ENCODE data around the gene CDCA5.

DNA sequence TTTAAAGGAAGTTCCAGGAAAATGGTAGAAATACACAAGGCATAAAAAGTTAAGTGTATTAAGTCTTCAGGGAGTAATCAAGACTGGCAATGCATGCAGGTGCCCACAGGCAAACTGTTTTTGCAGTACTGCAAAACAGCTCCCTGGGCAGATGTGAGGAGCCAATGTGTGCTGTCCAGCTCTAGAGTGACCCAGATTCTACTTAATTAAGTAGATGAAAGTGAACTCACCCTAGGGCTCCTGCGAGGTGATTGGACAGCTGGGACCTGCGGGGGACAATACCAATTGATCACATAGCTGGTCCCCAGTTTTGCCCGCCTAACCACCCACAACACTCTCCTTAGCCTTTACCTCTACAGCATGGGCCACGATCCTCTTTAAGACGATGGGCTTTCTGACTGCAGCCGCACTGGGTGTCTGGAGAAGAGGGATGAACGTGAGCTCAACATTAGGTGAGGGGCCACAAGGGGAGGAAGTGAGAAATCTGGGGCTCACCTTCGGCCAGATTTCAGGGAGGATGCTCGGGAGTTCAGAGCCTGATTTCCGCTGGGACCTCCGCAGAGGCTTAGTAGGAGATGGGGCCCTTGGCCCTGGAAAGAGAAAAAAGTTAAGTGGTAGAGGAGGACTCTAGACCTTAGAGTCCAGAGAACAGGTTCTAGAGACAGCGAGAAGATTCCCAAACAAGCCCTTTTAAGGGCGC lies 556 bp downstream of the CDCA5 start:
- TF ChIP-seq, protein P1, sequence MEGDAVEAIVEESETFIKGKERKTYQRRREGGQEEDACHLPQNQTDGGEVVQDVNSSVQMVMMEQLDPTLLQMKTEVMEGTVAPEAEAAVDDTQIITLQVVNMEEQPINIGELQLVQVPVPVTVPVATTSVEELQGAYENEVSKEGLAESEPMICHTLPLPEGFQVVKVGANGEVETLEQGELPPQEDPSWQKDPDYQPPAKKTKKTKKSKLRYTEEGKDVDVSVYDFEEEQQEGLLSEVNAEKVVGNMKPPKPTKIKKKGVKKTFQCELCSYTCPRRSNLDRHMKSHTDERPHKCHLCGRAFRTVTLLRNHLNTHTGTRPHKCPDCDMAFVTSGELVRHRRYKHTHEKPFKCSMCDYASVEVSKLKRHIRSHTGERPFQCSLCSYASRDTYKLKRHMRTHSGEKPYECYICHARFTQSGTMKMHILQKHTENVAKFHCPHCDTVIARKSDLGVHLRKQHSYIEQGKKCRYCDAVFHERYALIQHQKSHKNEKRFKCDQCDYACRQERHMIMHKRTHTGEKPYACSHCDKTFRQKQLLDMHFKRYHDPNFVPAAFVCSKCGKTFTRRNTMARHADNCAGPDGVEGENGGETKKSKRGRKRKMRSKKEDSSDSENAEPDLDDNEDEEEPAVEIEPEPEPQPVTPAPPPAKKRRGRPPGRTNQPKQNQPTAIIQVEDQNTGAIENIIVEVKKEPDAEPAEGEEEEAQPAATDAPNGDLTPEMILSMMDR (IDR thresholded peaks at IDR 0.05): no peak
- TF ChIP-seq, protein P2, sequence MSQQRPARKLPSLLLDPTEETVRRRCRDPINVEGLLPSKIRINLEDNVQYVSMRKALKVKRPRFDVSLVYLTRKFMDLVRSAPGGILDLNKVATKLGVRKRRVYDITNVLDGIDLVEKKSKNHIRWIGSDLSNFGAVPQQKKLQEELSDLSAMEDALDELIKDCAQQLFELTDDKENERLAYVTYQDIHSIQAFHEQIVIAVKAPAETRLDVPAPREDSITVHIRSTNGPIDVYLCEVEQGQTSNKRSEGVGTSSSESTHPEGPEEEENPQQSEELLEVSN (IDR thresholded peaks at IDR 0.05; ENCODE audit: borderline replicate concordance, low read depth): no peak
